Activated gamma-delta T cell treated with Interleukin-2 at 50 U/mL for 16 hours (primary cell): ENCODE results near the gene MRPL44.
A peak's percentile ranks its signal among the peaks of the same experiment; 100 is the strongest.
"Not testable (repeated sequence)": the region's sequence is repeated elsewhere in the genome, so short reads cannot be mapped to it uniquely, and the experiment has no call there.

Source experiments
- DNase-seq: peaks from one replicate; pipeline ENCODE4 v3.0.0-alpha.2; 2020

Gene MRPL44

GRCh38 chr2:223936862-223937326 is 20.4 kb upstream of the MRPL44 start:
- no peak for DNase-seq

GRCh38 chr2:223937535-223937934 is 19.7 kb upstream of the MRPL44 start:
- no peak for DNase-seq

DNA sequence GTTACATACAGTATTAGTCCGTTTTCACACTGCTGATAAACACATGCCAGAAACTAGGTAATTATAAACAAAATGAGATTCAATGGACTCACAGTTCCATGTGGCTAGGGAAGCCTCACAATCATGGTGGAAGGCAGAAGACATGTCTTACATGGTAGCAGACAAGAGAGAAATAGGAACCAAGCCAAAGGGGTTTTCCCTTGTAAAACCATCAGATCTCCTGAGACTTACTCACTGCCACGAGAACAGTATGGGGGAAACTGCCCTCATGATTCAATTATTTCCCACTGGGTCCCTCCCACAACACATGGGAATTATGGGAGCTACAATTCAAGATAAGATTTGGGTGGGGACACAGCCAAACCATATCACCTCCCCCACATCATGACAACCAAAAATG is 17.8 kb upstream of the MRPL44 start:
- not testable (repeated sequence) for DNase-seq

DNA sequence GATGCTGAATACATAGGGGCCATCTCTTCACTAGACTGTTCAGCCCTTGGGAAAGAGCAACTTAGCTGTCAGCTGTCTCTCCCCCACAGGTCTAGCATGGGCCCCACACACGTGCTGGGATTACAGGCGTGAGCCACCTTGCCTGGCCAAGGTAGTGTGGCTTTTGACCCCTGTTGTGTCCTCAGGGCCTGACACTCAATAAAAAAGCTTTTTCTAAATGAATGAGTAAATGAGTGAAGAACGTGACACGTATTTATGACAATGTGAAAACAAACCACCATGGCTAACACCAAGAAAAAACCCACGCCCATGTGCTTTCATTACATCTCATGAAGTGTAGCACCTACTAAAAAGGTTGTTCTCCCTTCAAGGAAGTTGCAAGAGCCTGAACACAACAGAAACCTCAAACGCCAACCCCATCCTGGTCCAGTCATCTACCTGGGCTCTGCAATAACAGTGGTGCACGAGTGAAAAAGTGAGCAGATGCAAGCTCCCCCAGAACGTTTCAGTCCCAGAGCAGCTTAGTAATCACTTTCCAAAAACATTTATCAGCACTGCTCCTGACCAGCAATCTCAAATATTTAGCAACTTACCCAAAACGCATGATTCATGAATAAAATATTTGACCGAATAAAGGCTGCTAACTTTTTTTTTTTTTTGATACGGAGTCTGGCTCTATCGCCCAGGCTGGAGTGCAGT is 15.5 kb upstream of the MRPL44 start:
- peak; percentile 49 for DNase-seq

DNA sequence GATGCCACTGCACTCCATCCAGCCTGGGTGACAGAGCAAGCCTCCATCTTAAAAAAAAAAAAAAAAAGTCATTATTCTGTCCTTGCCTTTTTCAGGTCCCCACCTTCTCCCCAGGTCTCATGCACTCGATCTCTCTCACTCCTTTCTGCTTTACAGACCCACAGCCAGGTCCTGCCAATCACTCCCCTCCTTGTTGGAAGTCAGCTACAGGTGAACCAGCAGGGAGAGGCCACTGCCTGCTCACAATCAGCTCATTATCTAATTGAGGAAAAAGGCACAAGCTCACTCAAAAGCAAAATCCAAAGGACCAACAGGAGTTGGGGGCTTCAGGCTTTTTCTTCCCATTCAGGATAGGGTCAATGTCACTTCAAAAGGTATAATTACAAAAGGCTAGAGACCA is 14.1 kb upstream of the MRPL44 start:
- DNase-seq = no peak

DNA sequence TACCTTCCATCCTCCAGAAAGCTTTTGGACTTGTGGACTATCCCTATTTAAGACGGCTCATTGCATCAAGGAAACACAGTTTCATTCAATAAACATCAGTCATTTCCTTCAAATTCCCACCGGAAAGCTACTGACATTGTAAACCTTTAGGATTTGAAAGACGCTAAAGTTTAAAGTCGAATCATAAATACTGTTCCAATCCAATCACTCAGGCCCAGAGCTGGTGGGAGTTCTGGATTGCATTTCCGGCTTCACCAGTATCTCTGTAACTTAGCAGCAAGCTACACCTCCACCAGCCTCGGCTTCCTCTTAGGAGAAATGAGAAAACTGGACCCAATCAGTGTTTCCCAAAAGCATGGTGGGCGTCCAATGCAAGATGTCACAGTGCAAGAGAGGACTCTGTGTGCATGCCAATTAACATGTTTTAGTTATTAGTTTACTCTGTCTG is 13.7 kb upstream of the MRPL44 start:
- no peak for DNase-seq

GRCh38 chr2:223944166-223944702 is 13.0 kb upstream of the MRPL44 start:
- peak; percentile 14 for DNase-seq

DNA sequence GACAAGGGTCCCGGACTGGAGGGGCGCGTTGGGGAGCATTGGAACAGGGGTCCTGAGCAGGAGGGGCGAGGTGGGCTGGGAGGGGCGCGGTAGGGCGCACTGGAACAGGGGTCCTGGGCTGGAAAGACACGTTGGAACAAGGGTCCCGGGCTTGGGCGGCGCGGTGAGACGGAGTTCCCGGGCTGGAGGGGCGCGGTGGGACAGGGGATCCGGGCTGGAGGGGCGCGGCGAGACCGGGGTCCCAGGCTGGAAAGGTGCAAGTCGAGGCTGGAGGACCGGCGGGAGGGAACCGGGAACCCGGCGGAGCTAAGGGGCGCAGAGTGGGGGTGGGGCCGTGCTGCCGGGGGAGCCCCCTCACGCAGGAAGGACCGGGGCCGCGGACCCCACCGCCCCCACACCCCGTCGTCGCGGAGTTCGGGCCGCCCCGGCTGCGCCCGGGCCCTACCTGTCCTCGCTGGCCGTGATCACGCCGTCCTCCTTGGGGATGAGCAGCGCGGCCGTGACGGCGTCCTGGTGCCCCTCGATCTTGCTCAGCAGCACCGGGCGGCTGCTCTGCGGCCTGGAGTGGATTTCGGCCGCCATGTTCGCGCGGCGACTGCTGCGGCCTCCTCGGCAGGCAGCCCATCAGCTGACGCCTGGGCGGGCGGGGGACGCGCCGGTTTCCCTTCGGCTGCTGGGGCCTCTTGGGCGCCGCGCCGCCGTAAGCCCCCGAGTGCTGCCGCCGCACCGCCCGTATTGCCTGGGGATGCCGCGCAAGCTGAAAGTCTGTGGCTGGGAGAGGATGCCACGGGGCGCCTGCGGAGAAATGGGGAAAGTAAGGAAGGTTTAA is 12.3 kb upstream of the MRPL44 start, which contains the start of gene WDFY1:
WDFY1 (minus strand) TSS at position 633 of the 829 bp plus-strand sequence; CDS start at position 582, 51 bp downstream.
- peak; percentile 75 for DNase-seq

DNA sequence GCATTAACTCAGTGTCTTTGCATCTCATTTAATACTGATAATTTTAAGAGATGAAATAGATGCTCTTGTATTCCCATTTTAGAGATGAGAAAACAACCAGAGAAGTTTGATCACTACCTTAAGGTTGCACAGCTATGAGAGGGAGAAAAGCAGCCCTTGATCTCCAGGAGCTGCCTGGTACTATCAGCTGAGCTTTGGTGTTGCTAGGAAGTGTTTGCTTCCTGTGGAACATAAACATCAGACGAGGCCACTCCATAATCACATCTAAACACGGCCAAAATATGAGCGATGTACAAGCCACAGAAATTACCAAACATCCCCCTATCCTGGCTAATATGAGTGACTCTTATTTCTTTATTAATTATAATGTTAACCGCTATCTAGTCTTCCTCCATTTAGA is 11.5 kb upstream of the MRPL44 start:
- DNase-seq = no peak

GRCh38 chr2:223947711-223948205 is 9.5 kb upstream of the MRPL44 start:
- DNase-seq = no peak

DNA sequence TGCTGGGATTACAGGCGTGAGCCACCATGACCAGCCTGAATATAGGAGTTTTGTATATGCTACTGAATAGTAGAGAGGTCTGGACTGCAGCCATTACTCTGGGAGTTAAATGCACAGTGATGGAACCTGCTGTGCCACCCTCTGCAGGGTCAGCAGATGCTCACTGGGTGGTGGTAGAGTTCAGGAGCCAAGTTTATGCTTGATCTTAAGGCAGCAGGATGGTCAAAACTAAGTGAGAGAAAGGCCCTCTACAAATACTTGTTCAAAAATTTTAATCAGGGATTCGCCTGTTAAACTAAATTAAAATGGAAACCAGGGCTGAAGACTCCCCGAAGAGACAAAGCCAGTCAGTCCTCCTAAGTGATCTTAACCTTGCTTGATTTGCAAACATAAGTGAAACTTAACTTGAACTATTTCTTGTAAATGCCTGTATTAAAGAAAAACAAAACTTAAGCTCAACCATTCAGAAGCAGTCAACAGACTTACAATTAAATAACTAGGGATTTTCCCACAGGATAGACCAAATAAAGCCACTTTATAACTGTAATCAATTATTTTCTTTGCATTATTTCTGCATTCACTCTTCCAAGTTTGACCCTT is 7.9 kb upstream of the MRPL44 start:
- DNase-seq = no peak

DNA sequence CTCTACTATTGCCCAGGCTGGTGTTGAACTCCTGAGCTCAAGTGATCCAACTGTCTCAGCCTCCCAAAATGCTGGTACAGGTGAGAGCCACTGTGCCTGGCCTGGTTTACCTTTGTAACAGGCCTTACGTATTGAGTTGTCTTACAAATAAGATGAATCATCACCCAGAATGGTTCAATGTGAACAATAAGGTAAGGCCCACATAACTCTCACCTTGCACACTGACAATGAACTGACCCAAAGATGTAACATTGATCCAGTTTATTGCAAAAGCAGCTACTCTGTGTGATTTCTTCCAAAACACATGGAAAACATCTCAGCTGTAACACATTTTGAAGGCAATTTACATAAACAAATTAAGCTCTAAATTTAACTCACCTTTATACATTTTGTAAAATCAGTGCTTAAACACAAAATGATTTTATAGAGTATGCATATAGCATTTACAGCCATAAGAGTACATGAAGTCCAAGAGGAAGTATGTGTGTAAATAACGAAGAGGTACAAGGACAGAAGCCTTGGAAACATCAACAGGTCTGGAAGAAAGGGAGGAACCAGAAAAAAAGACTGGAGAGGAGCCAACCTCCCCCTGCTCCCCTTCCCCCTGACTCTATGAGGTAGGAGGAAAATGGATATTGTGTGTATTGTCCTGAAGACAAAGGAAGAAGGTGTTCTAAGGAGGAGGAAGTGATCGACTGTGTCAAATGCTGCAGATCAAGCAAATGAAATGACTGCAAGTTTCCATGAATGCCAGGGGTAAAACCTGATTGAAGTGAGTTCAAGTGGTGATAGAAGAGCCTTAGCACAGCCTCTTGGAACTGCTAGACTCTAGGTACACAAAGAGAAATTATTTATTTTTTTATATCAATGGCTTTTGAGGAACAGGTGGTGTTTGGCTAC is 6.6 kb upstream of the MRPL44 start:
- DNase-seq = no peak

DNA sequence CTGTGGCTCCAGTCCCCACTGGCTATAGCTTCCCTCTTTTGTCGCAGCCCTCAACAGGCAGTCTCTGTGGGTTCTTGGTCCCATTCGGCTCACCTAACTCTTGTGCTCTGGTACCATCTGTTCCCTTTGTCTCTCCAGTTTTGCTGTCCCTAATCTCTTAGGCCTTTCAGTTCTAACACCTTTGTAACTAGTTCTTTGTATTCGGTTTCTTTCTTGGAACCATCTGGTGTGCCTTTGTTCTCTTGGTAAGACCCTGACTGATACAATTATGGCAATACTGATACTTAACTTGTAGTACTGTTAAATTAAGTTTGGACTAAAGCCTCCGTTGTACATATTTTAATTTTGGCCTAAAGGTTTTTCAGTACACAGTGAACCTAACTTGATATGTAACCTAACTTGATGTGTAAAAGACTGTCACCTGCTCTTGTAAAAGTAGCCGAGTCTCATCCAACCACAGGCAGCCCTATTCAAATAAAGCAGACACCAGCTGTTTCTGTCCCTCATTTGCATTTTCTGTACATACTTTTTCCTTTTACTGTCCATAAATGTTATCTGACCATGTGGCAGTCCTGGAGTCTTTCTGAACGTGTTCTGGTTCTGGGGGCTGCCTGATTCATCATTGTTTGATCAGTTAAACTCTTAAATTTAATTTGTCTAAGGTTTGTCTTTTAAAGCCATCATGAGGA is 4.8 kb upstream of the MRPL44 start:
- no peak for DNase-seq

DNA sequence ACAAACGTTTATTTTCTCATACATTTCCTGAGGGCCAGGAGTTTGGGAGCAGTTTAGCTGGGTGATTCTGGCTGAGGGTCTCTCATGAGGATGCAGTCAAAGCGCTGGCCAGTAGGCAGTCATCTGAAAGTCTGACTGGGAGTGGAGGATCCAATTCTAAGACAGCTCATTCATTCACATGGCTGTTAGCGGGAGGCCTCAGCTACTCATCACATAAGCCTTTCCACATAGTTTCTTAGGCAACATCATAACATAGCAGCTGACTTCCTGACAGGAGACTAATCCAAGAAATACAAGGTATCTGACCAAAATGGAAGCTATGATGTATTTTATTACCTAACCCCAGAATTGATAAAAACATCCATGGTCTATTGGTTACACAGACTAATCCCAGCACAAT is 2.9 kb upstream of the MRPL44 start:
- DNase-seq = no peak

GRCh38 chr2:223956300-223956699 is 963 bp upstream of the MRPL44 start:
- no peak for DNase-seq

GRCh38 chr2:223959688-223960087 is 2.4 kb downstream of the MRPL44 start:
- no peak for DNase-seq

DNA sequence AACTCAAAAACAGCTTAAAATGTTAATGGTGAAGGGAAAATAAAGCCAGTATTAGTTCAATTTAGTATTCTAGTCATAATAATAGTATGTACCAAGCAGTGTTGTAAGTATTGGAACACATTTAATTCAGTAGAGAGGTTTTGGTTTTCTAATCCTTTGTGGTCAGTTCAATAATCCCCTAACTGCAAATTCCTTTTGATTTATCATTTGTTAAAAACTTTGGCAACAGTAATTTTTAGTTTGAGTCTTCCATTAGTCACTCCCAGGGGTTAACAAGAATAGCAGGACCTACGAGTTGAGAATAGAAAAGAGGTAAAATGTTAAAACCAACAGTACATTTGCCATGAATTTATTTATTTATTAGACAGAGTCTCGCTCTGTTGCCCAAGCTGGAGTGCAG is 10.7 kb downstream of the MRPL44 start:
- DNase-seq = no peak

GRCh38 chr2:223969315-223969714 is 12.1 kb downstream of the MRPL44 start:
- no peak for DNase-seq

GRCh38 chr2:223969856-223970255 is 12.6 kb downstream of the MRPL44 start:
- no peak for DNase-seq

DNA sequence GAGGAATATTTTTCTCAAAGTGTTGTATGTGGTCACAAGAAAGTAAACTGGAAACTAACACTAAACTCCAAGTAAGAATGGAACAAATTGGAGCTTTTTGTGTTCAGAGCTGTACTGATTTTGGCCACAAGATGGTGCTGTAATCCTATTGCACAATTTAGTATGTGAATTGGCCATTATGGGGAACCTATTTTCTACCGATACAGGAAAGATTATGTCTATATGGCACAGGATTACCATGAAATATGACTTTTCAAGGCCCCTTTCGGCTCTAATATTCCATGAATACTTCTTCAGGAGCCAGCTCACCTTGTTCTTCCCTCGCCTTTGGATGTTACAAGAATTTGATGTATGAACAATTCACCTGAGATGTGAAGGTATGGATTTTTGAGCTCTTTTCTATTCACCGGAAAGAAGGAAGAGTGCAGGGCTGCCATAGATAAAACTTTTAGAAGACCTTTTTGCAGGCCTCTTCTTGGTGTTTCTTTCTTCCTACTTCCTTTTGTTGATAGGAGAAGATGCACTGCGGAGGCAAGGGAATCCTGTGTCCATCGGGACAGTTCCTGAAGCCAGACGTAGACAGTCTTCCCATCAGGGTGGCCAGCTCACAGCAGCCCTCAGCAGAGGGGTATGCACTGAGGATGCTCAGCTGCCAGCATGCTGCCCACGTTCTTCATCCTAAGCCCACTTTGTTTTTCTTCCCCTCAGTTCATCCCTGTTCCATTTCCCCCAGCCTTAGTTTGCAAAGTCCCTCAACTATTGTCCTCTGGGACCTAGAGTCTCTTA is 13.3 kb downstream of the MRPL44 start:
- peak; percentile 59 for DNase-seq

DNA sequence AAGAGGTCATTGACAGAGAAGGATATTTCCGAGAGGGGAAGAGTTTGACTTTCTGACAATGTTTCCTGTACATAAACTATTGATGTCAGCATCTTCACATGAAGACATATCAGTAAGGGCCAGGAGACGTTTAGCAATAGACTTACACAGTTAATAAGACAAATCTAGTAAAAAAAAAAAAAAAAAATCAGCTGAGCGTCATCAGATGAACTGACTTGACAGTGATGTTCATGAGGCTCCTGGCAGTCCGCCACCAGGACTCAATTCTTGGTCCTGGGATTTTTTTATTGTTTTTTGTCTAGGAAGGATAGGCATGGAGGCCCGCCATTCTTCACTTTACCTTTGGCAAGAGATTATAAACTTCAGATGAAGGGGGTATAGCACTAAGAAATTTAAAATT is 14.5 kb downstream of the MRPL44 start:
- DNase-seq = no peak
